Measurements from ENCODE around the gene CCDC68.
"Not testable (repeated sequence)": the region's sequence is repeated elsewhere in the genome, so short reads cannot be mapped to it uniquely, and the experiment has no call there.

CCDC68 gene

GRCh38 chr18:54871231-54871630 is 88.0 kb downstream of the CCDC68 start:
- FAIRE-seq: no peak

GRCh38 chr18:54867131-54867530 is 92.1 kb downstream of the CCDC68 start:
- FAIRE-seq: no peak

GRCh38 chr18:54860941-54861340 is 98.3 kb downstream of the CCDC68 start:
- no peak for FAIRE-seq

GRCh38 chr18:54859667-54860421 is 99.4 kb downstream of the CCDC68 start:
- FAIRE-seq: no peak

- FAIRE-seq: no peak
Measured at GRCh38 chr18:54857499-54857898, 101.8 kb downstream of the CCDC68 start.

GRCh38 chr18:54856105-54856646 is 103.1 kb downstream of the CCDC68 start:
- FAIRE-seq: no peak

GRCh38 chr18:54855050-54855449 is 104.2 kb downstream of the CCDC68 start:
- not testable (repeated sequence) for FAIRE-seq

GRCh38 chr18:54852780-54853675 is 106.2 kb downstream of the CCDC68 start:
- no peak for FAIRE-seq

All from islet of Langerhans (tissue), 1 donor.